HepG2 (cell line): ENCODE data around the gene ZNF674. TPM values are rescaled to one million over a fixed set of nuclear protein-coding genes. Genes with fewer than 3 reads are reported as not detected.
A peak's percentile ranks its signal among the peaks of the same experiment; 100 is the strongest.

Experiments
- BCL6 ChIP-seq: IDR thresholded peaks from 2 replicates; pipeline ENCODE4 v1.6.1; 2016; ENCODE audit warnings: missing genetic modification reagents, missing compliant biosample characterization
- CEBPZ ChIP-seq: IDR thresholded peaks from 2 replicates; pipeline ENCODE4 v1.6.1; 2012; ENCODE audit warnings: low read length, improper control_type of control experiment
- KDM6A ChIP-seq: IDR thresholded peaks from 2 replicates; pipeline ENCODE4 v1.6.1; 2016; ENCODE audit warnings: low read depth
- MEF2D ChIP-seq: sonication (generic); formaldehyde crosslinking; IDR thresholded peaks from 2 replicates; pipeline ENCODE4 v1.5.1; 2020; ENCODE audit warnings: mild to moderate bottlenecking, missing genetic modification reagents
- MXD1 ChIP-seq: sonication (generic); formaldehyde crosslinking; IDR thresholded peaks from 2 replicates; pipeline ENCODE4 v1.4.0; 2020; ENCODE audit warnings: mild to moderate bottlenecking, missing genetic modification reagents
- NFKB2 ChIP-seq: sonication (generic); formaldehyde crosslinking; IDR thresholded peaks from 2 replicates; pipeline ENCODE4 v1.4.0; 2020; ENCODE audit warnings: missing genetic modification reagents, borderline replicate concordance
- TFAP4 ChIP-seq: sonication (generic); IDR thresholded peaks from 2 replicates; pipeline ENCODE4 v1.6.1; 2016; ENCODE audit warnings: low read depth, borderline replicate concordance
- THAP7 ChIP-seq: sonication (generic); formaldehyde crosslinking; IDR thresholded peaks from 2 replicates; pipeline ENCODE4 v1.8.1; 2023; ENCODE audit warnings: mild to moderate bottlenecking, missing genetic modification reagents
- XBP1 ChIP-seq: sonication (generic); formaldehyde crosslinking; IDR thresholded peaks from 2 replicates; pipeline ENCODE4 v1.5.0; 2020; ENCODE audit warnings: missing genetic modification reagents
- ZBTB37 ChIP-seq: sonication (generic); formaldehyde crosslinking; IDR thresholded peaks from 2 replicates; pipeline ENCODE4 v1.4.0; 2020; ENCODE audit warnings: mild to moderate bottlenecking, missing genetic modification reagents
- ZFP36L1 ChIP-seq: sonication (generic); formaldehyde crosslinking; IDR thresholded peaks from 2 replicates; pipeline ENCODE4 v1.8.0; 2022; ENCODE audit warnings: mild to moderate bottlenecking, missing genetic modification reagents, moderate library complexity
- ZNF343 ChIP-seq: sonication (generic); formaldehyde crosslinking; IDR thresholded peaks from 2 replicates; pipeline ENCODE4 v1.4.0; 2020; ENCODE audit warnings: mild to moderate bottlenecking, missing genetic modification reagents
- ZNF430 ChIP-seq: sonication (generic); formaldehyde crosslinking; IDR thresholded peaks from 2 replicates; pipeline ENCODE4 v1.9.0; 2021; ENCODE audit warnings: mild to moderate bottlenecking, missing genetic modification reagents
- ZNF552 ChIP-seq: sonication (generic); formaldehyde crosslinking; IDR thresholded peaks from 2 replicates; pipeline ENCODE4 v1.9.0; 2022; ENCODE audit warnings: missing genetic modification reagents, mild to moderate bottlenecking, borderline replicate concordance
- ZNF619 ChIP-seq: sonication (generic); formaldehyde crosslinking; IDR thresholded peaks from 2 replicates; pipeline ENCODE4 v1.4.0; 2020; ENCODE audit warnings: mild to moderate bottlenecking, missing genetic modification reagents
- polyA plus RNA-seq, 8 experiments: library from polyadenylated mRNA; depleted of rRNA in 3 of 8; stranded (reverse) in 7 of 8; unstranded in 1 of 8; fragments of >200 nt; fragmentation: Illumina TruSeq in 4 of 8; extraction: Trizol in 4 of 8; gene quantifications; 2 replicates each; pipeline versions ENCODE4 v1.2.1 to v1.2.3, GENCODE V29; 2011 to 2016; ENCODE audit warnings: low read depth in 4 of 8, missing spikeins in 1 of 8, mixed read lengths in 1 of 8; ENCODE audit not compliant: insufficient read depth in 1 of 8
- total RNA-seq, 5 experiments: library from RNA; depleted of rRNA; stranded (reverse); fragments of >200 nt; fragmentation: Illumina TruSeq; extraction: Trizol; gene quantifications; 2 replicates each; pipeline ENCODE4 v1.2.3, GENCODE V29; 2016; ENCODE audit warnings: low read depth in 1 of 5
- TF ChIP-seq, protein P1 (sequence below): sonication (generic); formaldehyde crosslinking; IDR thresholded peaks from 2 replicates; pipeline ENCODE4 v1.9.0; 2022; ENCODE audit warnings: missing genetic modification reagents, mild to moderate bottlenecking, borderline replicate concordance
- TF ChIP-seq, protein P2 (sequence below): sonication (generic); formaldehyde crosslinking; IDR thresholded peaks from 2 replicates; pipeline ENCODE4 v1.9.0; 2022; ENCODE audit warnings: low read depth, missing genetic modification reagents

ZNF674 gene
- total and polyA plus RNA-seq, 2 of the 13 experiments (the other 11 are each of a cell fraction or from before 2014, with no cell fraction given), result 2.9 to 3.5 TPM

DNA sequence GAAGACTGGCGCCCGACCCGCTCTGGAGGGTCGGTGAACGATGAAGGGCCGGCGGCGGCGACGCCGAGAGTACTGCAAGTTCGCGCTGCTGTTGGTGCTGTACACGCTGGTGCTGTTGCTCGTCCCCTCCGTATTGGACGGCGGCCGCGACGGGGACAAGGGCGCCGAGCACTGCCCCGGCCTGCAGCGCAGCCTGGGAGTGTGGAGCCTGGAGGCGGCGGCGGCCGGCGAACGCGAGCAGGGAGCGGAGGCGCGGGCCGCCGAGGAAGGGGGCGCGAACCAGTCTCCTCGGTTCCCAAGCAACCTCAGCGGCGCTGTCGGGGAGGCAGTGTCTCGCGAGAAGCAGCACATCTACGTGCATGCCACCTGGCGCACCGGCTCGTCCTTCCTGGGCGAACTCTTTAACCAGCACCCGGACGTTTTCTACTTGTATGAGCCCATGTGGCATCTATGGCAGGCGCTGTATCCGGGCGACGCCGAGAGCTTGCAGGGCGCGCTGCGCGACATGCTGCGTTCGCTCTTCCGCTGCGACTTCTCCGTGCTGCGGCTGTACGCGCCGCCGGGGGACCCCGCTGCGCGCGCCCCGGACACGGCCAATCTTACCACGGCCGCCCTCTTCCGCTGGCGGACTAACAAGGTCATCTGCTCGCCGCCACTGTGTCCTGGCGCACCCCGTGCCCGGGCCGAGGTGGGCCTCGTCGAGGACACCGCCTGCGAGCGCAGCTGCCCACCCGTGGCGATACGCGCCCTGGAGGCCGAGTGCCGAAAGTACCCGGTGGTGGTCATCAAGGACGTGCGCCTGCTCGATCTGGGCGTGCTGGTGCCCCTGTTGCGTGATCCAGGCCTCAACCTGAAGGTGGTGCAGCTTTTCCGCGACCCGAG, 28.9 kb upstream of the ZNF674 start (continued):
- peak; percentile 51; the same call in 1 of the 2 replicates for TF ChIP-seq MXD1
- peak; percentile 38; the same call in 1 of the 2 replicates for TF ChIP-seq TFAP4
- no peak for TF ChIP-seq ZFP36L1 (CRISPR knock-in tag)
- TF ChIP-seq, protein P1, sequence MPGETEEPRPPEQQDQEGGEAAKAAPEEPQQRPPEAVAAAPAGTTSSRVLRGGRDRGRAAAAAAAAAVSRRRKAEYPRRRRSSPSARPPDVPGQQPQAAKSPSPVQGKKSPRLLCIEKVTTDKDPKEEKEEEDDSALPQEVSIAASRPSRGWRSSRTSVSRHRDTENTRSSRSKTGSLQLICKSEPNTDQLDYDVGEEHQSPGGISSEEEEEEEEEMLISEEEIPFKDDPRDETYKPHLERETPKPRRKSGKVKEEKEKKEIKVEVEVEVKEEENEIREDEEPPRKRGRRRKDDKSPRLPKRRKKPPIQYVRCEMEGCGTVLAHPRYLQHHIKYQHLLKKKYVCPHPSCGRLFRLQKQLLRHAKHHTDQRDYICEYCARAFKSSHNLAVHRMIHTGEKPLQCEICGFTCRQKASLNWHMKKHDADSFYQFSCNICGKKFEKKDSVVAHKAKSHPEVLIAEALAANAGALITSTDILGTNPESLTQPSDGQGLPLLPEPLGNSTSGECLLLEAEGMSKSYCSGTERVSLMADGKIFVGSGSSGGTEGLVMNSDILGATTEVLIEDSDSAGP (CRISPR knock-in tag), result peak; percentile 32; the same call in 1 of the 2 replicates
- TF ChIP-seq ZBTB37 (CRISPR knock-in tag), result no peak
- TF ChIP-seq MEF2D (CRISPR knock-in tag), result no peak
- no peak for TF ChIP-seq BCL6 (CRISPR knock-in tag)
- no peak for TF ChIP-seq ZNF343 (CRISPR knock-in tag)
- 0 out of 2 replicates have a peak, but pooled peaks have one; percentile 9 for TF ChIP-seq NFKB2 (CRISPR knock-in tag)
- no peak for TF ChIP-seq CEBPZ
- TF ChIP-seq, protein P2, sequence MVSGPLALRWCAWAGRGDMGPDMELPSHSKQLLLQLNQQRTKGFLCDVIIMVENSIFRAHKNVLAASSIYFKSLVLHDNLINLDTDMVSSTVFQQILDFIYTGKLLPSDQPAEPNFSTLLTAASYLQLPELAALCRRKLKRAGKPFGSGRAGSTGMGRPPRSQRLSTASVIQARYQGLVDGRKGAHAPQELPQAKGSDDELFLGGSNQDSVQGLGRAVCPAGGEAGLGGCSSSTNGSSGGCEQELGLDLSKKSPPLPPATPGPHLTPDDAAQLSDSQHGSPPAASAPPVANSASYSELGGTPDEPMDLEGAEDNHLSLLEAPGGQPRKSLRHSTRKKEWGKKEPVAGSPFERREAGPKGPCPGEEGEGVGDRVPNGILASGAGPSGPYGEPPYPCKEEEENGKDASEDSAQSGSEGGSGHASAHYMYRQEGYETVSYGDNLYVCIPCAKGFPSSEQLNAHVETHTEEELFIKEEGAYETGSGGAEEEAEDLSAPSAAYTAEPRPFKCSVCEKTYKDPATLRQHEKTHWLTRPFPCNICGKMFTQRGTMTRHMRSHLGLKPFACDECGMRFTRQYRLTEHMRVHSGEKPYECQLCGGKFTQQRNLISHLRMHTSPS, result peak; percentile 59; the same call in 1 of the 2 replicates
- TF ChIP-seq ZNF430, result no peak
- TF ChIP-seq ZNF619, result no peak
- no peak for TF ChIP-seq KDM6A (CRISPR knock-in tag)
- no peak for TF ChIP-seq THAP7 (CRISPR knock-in tag)
- TF ChIP-seq XBP1 (CRISPR knock-in tag), result no peak
- 0 out of 2 replicates have a peak, but pooled peaks have one; percentile 47 for TF ChIP-seq ZNF552 (CRISPR knock-in tag)
